Vagina (tissue), 2 donors: ENCODE measurements around the gene CUL7.

Experiments
- POLR2A ChIP-seq, 2 donors: fragments of 450-650 bp; IDR thresholded peaks; one replicate each; pipeline ENCODE4 v1.6.1; 2017; ENCODE audit warnings: antibody characterized with exemption in 2 of 2, mild to moderate bottlenecking in 2 of 2, moderate library complexity in 2 of 2
- POLR2AphosphoS5 ChIP-seq, 2 donors: sonication (generic); formaldehyde crosslinking; IDR thresholded peaks; one replicate each; pipeline ENCODE4 v1.9.0; 2017; ENCODE audit warnings: antibody characterized with exemption in 2 of 2, mild to moderate bottlenecking in 2 of 2, low read depth in 1 of 2; ENCODE audit not compliant: insufficient read depth in 1 of 2
- TF ChIP-seq, protein P1 (sequence below), 3 experiments: fragments of 450-650 bp in 2 of 3; fragments of 200-600 bp in 1 of 3; sonication (generic) in 1 of 3; IDR thresholded peaks; one replicate each; pipeline ENCODE4 v1.5.1; 2017 to 2019; ENCODE audit warnings: antibody characterized with exemption in 3 of 3, mild to moderate bottlenecking in 2 of 3, moderate library complexity in 2 of 3

GRCh38 chr6:43011207-43011606, 42.4 kb downstream of the CUL7 start:
- TF ChIP-seq, protein P1, sequence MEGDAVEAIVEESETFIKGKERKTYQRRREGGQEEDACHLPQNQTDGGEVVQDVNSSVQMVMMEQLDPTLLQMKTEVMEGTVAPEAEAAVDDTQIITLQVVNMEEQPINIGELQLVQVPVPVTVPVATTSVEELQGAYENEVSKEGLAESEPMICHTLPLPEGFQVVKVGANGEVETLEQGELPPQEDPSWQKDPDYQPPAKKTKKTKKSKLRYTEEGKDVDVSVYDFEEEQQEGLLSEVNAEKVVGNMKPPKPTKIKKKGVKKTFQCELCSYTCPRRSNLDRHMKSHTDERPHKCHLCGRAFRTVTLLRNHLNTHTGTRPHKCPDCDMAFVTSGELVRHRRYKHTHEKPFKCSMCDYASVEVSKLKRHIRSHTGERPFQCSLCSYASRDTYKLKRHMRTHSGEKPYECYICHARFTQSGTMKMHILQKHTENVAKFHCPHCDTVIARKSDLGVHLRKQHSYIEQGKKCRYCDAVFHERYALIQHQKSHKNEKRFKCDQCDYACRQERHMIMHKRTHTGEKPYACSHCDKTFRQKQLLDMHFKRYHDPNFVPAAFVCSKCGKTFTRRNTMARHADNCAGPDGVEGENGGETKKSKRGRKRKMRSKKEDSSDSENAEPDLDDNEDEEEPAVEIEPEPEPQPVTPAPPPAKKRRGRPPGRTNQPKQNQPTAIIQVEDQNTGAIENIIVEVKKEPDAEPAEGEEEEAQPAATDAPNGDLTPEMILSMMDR (IDR thresholded peaks at IDR 0.05) = no peak
- TF ChIP-seq POLR2A (IDR thresholded peaks at IDR 0.05) (no peak), POLR2AphosphoS5 (IDR thresholded peaks at IDR 0.05; ENCODE audit: insufficient read depth in 1 of 2, low read depth in 1 of 2) (no peak)
